HUDEP-2 (cell line): ENCODE data around the gene CACYBP.
A peak's percentile ranks its signal among the peaks of the same experiment; 100 is the strongest.
"Not testable (repeated sequence)": the region's sequence is repeated elsewhere in the genome, so short reads cannot be mapped to it uniquely, and the experiment has no call there.

Experiments used
- DNase-seq, 76 experiments: peaks; one replicate each; lab custom pipeline; 2025; ENCODE audit not compliant: unreplicated experiment in 76 of 76; lab: John Stamatoyannopoulos, UW

The CACYBP gene

DNA sequence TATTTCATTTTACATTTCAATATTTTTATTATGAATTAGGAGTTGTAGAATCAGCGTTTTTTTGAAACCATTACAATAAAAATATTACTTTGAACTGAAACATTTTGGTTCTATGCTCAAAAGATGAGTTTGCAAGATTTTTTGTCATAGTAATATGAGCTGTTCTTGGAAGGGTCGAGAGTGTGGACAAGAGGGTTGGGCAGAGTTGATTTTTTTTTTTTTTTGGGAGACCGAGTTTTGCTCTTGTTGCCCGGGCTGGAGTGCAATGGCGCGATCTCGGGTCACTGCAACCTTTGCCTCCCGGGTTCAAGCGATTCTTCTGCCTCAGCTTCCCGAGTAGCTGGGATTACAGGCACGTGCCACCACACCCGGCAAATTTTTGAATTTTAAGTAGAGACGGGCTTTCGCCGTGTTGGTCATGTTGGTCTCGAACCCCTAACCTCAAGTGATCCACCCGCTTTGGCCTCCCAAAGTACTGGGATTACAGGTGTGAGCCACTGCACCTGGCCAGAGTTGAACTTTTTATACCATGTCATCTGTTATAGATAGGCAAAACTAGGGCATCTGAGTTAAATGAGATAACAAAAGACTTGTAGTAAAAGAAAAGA lies 3.3 kb downstream of the CACYBP start:
- no peak for DNase-seq

DNA sequence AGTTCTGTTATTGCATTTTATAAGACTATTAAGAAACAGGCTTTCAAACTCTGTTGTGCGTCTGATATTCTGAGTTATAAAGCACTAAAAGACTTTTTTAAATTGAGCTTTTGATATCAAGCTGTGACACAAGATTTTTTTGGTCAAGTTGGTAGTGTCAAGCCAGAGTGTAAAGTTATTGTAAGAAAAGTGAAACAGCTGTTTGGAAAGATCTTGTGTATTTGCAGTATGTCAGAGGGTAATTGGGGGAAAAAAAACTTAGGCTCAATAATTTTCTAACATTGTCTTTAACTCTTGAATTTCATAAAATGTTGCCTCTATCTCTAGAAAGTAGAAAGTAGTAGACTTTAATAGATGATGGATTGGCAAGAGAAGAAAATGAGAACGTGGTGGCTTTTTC lies 3.8 kb downstream of the CACYBP start:
- DNase-seq = no peak

DNA sequence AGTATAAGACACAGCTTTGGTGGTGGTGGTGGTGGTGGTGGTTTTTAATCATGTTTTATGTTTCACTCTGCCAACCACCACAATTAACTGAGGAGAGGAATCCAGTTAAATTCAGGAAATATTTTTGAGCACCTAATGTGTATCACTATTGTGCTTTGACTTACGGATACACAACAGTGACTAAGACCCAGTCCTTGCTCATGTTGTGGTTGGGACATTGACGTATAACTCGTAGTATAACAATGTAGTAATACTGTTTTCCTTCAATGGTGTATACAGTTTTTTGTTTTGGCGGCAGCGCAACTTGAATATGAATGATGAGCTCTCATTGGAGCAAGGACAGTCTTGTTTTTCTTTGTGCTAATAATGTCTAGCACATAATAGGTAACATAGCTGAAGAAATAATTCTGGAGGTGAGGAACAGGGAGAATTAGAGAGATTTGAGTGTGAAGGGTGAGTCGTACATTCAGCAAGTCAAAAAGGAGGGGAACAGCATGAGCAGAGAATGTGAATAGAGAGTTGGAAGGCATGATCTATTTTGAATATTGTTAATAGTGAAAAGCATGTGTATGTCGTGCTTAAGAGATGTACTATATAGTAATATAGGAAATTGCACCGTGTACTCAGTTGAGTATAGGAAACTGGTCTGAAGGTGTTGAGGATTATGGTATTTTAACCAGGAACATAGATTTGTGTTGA lies 5.5 kb downstream of the CACYBP start:
- no peak for DNase-seq

DNA sequence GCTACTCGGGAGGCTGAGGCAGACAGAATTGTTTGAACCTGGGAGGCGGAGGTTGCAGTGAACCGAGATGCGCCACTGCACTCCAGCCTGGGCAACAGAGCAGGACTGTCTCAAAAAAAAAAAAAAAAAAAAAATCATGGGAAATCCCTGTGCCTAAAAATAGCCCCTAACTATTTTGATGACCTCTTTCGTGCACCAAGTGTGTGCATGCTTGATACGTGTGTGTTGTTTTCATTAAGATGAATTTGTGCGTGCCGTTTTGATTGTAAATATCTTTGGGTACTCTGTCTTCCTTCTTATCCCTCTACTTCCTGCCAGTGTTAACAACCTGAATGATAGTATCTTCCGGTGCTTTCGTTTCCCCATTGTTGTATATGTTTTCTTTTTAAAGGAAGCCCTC lies 9.8 kb downstream of the CACYBP start:
- no peak for DNase-seq

DNA sequence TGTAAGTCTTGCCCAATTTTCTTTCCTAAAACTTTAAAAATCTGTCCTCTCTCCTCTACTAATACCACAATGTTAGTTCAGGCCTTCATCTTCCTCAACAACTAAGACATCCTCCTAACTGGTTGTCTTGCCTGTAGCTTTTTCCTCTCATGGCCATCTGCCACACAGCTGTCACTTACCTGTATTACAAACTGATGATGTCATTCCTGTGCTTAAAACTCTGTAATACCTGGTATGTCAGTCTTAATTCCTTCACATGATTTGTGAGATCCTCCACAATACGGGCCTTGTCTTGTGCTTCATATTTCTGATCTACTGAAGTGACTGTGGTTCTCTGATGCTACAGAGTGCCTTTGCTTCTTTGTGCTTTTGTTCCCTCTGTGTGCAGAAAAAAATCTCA lies 13.7 kb downstream of the CACYBP start:
- no peak for DNase-seq

GRCh38 chr1:175015243-175015642 lies 15.5 kb downstream of the CACYBP start:
- no peak for DNase-seq

GRCh38 chr1:175019524-175019923 lies 19.8 kb downstream of the CACYBP start:
- DNase-seq = no peak

DNA sequence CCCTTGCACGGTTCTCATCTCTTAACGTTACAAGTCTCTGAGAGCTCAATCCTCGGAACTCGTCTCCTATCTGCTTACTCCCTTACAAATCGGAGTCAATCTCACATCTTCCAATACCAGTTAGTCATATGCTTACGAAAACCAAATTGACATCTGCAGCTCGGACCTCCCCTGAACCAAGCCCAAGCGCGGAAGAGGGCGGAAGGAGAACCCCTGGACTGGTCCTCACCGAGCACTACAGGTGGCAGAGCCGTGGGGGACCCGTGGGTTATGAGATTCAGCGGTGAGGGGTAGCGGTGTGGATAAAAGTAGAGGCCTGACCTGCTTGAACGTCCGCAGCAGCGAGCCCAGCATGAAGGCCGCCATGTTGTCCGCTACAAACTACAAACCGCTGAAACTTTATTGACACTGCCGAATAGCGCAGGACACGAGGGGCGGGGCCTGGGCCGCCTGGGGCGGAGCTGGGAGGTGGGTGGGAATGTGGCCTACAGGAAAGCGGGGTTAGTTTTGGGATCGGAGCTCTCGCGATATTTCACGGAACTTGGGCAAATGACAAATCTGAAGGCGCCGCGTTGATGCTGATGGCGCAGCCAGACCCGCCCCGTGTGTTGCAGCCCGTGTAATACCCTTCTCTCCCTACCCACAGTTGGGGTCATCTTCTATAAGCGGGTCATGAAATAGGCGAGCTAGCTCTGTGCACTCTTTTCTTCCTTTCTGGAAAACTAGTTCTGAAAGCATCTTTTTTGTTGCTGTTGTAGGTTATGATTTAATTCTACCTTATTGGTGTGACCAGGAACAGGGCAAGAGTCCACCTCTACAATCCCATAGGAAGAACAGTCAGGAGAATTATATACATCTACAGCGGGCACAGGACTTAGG lies 23.5 kb downstream of the CACYBP start, which contains the start of gene MRPS14:
Gene MRPS14, minus strand, starts transcription at position 383 of the 879 bp plus-strand sequence. Its CDS starts 17 bp downstream, at position 366.
- peak in 75 of 76 experiments; percentile 54 to 98 (median 94) for DNase-seq

GRCh38 chr1:175023922-175024242 lies 24.1 kb downstream of the CACYBP start:
- not testable (repeated sequence) for DNase-seq

GRCh38 chr1:175024773-175025172 lies 25.0 kb downstream of the CACYBP start:
- DNase-seq = no peak

GRCh38 chr1:175033953-175034352 lies 34.2 kb downstream of the CACYBP start:
- no peak for DNase-seq

DNA sequence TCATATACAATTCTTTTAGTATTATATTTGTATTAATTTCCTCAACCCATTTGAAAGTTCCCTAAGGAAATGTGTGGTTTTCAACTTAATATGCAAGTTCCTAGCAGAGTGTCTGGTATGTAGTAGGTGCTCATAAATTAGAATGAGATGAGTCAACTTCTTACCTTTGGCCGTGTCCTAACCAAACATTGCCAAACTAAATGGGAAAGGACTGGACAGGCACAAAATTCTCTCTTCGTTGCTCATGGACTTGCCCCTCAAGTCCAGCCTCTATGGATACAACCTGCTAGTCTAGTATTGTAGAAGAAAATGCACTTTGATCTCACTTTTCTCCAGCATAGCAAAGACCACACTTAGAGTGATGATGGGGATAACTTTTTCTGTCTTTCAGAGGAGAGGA lies 35.0 kb downstream of the CACYBP start:
- DNase-seq = no peak

GRCh38 chr1:175035865-175036264 lies 36.1 kb downstream of the CACYBP start:
- DNase-seq = no peak

DNA sequence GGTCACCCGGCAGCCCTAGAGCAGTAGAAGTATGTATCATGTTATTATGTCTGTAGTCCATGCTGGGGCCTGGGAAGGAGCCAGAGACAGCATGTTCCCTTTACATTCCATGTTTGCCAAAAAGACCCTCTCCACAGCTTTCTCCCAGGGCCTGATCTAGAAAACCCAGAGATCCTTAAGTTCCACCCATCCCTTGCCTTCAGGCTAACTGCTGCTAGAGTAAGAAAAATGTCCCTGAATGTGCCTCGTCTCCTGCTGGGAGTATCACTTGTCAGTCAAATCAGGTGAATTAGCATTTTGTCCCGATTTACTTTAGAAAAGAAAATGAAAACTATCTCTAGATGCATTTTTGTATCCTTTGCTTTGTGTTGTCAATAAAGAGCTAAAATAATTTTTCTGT lies 36.7 kb downstream of the CACYBP start:
- DNase-seq = no peak

GRCh38 chr1:175037416-175037815 lies 37.7 kb downstream of the CACYBP start:
- no peak for DNase-seq

DNA sequence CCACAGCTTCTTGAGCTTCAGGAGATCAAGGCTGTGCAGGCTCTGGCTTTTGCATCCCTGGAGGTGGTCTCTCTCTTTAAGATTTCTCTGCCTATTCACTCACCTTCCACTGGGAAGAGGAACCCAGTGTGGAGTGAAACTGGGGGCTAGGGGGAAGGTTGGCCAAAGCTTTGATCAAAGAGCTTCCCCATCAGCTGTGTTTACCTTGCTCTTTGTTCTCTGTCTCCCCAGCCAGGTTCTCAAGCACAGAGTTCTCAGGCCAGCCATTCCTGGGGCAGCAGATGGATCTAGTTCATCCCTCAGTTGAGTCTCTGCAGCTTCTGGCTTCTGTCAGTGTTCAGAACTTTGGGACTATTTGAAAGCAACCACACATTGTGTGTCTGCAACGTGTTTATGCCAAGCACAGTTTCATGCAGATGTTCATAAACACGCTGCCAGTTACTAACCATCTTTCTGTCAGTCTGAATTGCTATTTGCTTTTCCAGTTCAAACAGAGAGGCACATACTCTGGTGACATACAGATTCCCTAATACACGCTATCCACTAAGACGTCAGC lies 40.7 kb downstream of the CACYBP start:
- no peak for DNase-seq

DNA sequence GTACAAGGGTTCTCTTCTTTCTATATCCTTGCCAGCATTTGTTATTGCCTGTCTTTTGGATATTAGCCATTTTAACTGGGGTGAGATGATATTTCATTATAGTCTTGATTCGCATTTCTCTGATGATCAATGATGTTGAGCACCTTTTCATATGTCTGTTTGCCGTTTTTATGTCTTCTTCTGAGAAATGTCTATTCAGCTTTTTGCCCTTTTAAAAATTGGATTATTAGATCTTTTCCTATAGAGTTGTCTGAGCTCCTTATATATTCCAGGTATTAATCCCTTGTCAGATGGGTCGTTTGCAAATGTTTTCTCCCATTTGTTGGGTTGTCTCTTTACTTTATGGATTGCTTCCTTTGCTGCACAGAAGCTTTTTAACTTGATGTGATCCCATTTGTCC lies 42.9 kb downstream of the CACYBP start:
- DNase-seq = no peak

- DNase-seq = no peak
These were observed 44.1 kb downstream of the CACYBP start for GRCh38 chr1:175043824-175044223.

GRCh38 chr1:175044591-175044990 lies 44.8 kb downstream of the CACYBP start:
- not testable (repeated sequence) for DNase-seq

DNA sequence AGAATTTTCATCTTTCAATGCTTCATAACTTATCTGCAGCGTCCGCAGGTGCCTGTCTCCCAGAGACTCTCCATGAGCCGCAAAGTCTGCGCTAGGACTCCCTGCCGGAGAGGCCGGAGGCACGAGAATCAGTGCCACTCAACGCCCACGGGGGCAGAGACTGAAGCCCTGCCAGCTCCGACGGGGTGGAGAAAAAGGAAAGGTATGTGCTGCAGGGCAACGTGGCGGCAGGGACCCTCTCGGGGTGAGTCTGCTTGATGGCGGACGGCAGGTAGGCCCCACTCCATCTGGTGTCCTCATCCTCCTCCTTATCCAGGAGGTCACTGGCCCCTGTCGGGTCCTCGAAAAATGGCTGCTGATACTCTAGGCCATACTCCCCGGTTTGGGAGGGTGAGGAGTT lies 45.4 kb downstream of the CACYBP start:
- DNase-seq = no peak

DNA sequence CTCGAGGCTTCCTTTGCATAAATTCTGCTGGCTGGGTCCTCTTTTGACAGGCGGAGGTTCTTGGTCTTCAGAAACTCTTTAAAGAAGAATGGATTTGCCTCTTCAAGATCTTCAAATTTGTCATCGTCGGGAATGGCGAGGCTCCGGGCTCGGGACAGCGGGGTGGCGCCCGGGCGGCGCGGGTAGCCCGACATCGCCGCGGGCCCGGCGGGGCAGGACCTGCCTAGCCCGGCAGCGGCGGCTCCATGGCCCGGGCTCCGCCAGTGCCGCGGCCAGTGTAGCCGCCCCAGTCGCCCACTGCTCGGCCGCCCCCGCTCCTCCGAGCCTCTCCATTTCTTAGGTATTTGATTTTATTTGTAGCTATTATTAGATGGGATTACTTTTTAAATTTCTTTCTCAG lies 45.8 kb downstream of the CACYBP start:
- DNase-seq = no peak
